Activated CD8-positive, alpha-beta memory T cell treated with anti-CD3 and anti-CD28 coated beads for 48 hours (primary cell): Measurements from ENCODE around the gene AKAP12.

Experiments
- DNase-seq, 3 experiments: peaks; one replicate each; pipeline ENCODE4 v3.0.0-alpha.2; 2020; ENCODE audit warnings: low read depth in 2 of 3, low spot score in 2 of 3

Gene AKAP12

DNA sequence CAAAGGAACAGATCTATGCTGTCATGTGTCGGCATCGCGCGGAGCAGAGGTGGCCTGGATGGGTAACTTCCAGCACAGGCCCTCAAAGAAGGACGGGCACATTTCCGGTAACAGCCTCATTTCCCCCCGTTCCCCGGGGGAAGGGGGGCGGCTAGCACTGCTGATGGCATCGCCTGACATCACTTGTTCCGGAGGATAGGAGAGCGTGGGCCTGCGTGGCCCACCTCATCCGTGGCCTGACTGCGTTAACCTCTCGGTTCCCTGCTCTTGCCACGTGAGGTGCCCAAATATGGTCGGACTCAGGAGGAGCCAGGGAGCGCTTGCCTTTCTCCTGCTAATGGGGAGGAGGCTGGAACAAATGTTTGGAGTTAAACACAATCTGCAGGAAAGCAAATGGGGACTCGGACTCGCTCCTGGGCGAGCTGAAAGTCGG is at the start of gene AKAP12:
AKAP12 (plus strand) TSS at position 365 of the 433 bp plus-strand sequence. CDS start 596 bp downstream, outside the sequence.
- no peak for DNase-seq

GRCh38 chr6:151191527-151191926 is 48.2 kb upstream of the AKAP12 start:
- no peak for DNase-seq

DNA sequence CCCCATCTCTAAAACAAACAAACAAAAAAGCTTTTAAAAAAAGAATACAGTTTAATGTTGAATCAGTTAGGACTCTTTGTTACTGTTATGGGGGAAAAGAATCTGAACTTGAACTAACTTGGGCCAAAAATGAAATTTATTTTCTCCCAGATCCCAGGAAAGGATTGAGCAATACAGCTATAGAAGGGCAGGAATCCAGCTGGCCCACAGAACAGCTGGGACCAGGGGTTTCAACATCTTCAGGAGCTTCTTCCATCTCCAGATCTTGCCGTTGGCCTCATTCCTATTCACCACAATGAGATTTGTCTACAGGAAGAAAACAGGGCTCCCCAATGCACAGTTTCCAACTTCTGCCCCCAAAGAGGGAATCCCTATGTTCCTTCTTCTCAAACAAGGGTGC is 43.2 kb upstream of the AKAP12 start:
- DNase-seq = no peak

GRCh38 chr6:151197556-151197955 is 42.2 kb upstream of the AKAP12 start:
- DNase-seq = no peak

GRCh38 chr6:151199991-151200390 is 39.8 kb upstream of the AKAP12 start:
- DNase-seq = no peak

- DNase-seq = no peak
Measured at GRCh38 chr6:151205721-151206600, 33.8 kb upstream of the AKAP12 start.

DNA sequence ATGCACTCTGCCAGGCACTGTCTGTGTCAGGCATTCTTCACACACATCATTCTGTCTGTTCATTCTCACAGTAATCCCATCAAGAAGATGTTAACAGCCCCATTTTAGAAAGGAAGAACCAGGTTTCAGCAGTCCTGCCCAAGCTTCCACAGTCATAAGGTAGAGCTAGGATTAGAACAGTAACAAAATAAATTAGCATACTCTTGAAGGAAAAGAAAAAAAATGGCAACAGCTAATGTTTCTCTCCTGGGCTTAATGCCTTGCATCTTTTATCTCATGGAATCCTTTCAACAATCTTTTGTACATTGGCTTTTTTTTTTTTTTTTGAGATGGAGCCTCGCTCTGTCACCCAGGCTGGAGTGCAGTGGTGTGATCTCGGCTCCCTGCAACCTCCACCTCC is 32.1 kb upstream of the AKAP12 start:
- no peak for DNase-seq

DNA sequence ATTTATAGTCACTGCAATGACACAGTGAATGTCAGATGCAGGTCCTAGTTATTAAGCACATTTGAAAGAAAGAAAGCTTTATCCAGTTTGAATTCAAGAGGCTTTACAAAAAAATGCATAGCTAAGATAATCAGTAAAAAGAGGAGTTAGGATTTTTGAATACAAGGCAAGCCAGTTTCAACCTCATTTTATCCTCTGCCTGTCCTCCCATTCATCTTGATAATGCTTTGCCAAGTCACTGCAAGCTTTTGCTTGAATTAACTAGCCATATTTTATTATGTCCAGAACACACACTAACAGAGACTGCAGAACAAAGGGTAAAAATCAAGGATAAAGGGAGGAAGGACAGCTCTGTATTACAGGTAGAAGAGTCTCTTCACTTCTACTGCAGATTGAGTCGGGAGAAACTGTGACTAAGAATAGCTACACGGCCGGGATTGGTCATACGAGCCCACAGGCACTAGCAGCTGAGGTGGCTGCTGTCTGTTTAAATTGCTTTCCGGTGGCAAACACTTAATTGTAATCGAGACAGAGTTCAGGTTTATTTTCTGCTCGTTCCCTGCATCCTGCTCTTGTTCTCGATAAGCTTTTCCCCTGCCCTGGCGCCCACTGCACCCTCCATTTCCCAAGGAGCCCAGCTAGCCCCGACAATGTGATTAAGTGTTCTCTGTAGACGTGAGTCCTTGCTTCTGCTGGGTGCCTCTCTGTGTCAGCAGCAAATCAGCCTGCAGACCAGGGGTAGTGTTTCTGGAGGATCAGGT is 30.5 kb upstream of the AKAP12 start:
- no peak for DNase-seq

DNA sequence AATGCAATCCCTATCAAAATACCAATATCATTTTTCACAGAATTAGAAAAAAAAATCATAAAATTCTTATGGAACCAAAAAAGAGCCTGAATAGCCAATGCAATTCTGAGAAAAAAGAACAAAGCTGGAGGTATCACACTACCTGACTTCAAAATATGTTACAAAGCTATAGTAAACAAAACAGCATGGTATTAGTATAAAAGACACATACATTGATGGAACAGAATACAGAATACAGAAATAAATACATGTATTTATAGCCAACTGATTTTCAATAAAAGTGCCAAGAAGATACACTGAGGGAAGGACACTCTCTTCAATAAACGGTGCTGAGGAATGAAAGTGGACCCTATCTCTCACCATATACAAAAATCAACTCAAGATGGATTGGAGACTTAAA is 28.7 kb upstream of the AKAP12 start:
- DNase-seq = no peak

DNA sequence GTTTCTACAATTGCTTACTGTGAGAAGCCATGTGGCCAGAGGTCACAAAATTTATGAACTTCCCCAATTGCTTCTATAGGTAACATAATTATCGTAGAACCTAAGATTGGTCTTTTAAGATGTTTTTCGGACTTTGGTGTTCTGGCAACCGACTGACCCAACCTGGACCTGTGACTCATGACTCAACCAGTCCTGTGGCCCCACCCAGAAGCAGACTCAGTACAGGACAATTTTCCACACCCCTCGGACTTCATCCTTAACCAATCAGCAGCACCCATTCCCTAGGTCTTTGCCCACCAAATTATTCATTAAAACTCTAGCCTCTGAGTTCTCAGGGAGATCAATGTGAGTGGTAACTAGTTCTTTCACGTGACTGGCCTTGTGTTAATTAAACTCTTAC is 26.4 kb upstream of the AKAP12 start:
- no peak for DNase-seq

- no peak for DNase-seq
Measured at GRCh38 chr6:151215999-151216398, 23.8 kb upstream of the AKAP12 start.

DNA sequence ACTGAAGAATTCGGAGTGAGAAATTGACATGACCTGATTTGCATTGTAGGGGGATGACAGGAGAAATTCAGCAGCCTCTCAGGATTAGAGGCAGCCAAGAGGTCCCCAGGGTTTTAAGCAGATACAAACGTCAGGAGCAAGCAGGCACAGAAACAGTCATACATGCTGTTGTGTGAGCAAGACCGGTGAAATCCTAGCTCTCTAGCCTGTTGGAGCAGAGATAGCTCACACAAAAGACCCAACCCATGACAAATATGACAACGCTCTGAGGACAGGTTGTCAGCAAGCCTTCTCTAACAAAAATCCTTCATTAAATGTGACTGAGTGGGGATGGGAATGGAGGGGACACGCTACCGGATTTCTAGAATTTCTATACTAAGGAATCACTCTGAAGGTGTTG is 23.0 kb upstream of the AKAP12 start:
- DNase-seq = no peak

- DNase-seq = no peak
Measured at GRCh38 chr6:151219192-151219591, 20.6 kb upstream of the AKAP12 start.

DNA sequence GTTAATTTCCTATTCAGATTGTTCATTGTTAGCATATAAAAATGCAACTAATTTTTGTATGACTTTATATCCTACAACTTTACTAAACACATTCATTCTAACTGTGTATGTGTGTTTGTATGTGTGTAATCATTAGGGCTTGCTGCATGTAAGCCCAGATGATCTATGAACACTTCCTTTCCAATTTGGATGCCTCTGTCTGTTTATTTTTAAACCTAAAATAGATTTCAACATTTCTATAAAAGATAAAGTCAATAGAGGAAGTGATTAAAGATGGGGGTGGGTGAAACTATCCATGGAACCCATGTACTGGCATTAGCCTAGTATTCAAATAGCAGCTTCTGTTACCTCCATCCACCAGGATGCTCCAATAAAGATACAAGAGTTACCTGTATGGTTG is 15.7 kb upstream of the AKAP12 start:
- no peak for DNase-seq

DNA sequence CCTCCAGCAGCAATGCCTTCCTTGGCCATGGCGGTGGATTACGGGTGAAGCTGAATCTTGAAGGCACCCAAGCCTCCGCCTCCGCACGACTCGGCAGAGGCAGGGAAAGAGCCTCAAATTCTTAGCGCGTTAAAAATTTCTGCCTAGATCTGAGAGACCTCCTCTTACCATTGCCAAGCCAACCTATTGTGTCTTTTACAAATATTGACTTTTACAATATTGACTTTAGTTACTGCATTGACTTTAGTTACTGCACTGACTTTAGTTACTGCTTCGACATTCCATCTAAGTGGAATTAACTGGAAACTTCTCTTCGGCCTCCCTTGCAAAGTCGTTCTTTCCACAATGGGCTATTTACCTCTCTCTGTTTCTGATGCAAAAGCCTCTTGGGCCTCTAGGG is 13.8 kb upstream of the AKAP12 start:
- DNase-seq = no peak

- DNase-seq = no peak
Measured at GRCh38 chr6:151228788-151229400, 10.9 kb upstream of the AKAP12 start.

DNA sequence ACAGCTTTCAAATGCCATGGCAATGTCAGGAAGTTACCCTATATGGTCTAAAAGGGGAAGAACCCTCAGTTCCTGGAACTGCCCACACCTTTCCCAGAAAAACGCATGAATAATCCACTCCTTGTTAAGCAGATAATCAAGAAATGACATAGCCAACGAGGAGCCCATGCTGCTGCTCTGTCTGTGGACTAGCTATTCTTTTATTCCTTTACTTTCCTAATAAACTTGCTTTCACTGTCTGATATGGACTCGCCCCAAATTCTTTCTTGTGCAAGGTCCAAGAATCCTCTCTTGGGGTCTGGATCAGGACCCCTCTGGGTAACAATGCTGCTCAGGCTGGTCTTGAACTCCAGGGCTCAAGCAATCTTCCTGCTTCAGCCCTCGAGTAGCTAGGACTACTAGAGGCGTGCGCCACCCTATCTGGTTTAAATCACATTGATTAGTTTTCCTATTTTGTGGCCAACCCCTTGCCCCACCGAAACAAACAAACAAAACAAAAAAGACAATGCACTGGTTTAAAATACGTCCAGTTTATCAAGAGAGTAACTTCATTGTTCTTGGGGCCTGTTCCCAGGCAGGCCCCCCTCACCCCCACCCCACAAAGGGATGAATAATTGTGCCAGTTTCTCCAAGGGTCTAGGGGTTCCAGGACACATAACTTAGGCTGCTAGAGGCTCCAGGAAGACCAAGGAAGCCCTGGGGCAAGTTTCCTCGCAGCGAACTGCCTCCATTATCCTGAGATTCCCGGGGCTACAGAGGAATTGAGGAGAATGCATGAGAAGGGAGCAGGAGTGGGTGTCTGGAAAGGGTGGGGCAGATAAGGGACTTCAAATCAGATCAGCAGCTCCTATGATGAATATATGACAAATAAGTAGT is 10.1 kb upstream of the AKAP12 start:
- DNase-seq = peak; percentile 28 to 55 (median 33)

DNA sequence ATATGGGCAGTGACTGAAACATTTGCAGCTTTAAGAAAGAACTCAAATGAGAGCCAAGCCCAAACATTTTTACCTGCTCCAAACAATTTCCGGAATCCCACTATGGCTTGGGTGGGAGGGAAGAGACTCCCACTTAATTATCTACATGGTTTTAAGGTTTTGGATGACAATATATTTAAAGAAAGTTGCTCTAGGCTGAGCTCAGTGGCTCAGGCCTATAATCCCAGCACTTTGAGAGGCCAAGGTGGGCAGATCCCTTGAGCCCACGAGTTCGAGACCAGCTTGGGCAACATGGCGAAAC is 9.5 kb upstream of the AKAP12 start:
- no peak for DNase-seq

GRCh38 chr6:151232899-151233298 is 6.9 kb upstream of the AKAP12 start:
- DNase-seq = no peak

GRCh38 chr6:151233731-151234130 is 6.0 kb upstream of the AKAP12 start:
- DNase-seq = no peak
